ENCODE measurements around the gene C5AR2. TPM values are rescaled to one million over a fixed set of nuclear protein-coding genes. Genes with fewer than 3 reads are reported as not detected.
"Not testable (repeated sequence)": the region's sequence is repeated elsewhere in the genome, so short reads cannot be mapped to it uniquely, and the experiment has no call there.

The C5AR2 gene
- 0.07 TPM in 1 of 2 replicates, not detected in the other for total RNA-seq

GRCh38 chr19:47331931-47332547 is at the start of gene C5AR2:
Gene C5AR2, plus strand, starts transcription at chr19:47332175. Its CDS starts 8,625 bp downstream, at chr19:47340800.
- DNase-seq (ENCODE audit: low read depth, low spot score), result no peak

GRCh38 chr19:47283405-47284059 is 48.4 kb upstream of the C5AR2 start:
- no peak for DNase-seq (ENCODE audit: low read depth, low spot score)

- DNase-seq (ENCODE audit: low read depth, low spot score), result no peak
Measured at GRCh38 chr19:47284324-47284899, 47.6 kb upstream of the C5AR2 start.

- peak; percentile 33 for DNase-seq (ENCODE audit: low read depth, low spot score)
Measured at GRCh38 chr19:47296036-47296435, 35.9 kb upstream of the C5AR2 start.

- DNase-seq (ENCODE audit: low read depth, low spot score), result not testable (repeated sequence)
Measured at GRCh38 chr19:47300867-47301266, 31.1 kb upstream of the C5AR2 start.

- no peak for DNase-seq (ENCODE audit: low read depth, low spot score)
Measured at GRCh38 chr19:47302249-47302648, 29.7 kb upstream of the C5AR2 start.

- DNase-seq (ENCODE audit: low read depth, low spot score), result no peak
Measured at GRCh38 chr19:47303966-47304365, 28.0 kb upstream of the C5AR2 start.

GRCh38 chr19:47305309-47305751 is 26.6 kb upstream of the C5AR2 start:
- DNase-seq (ENCODE audit: low read depth, low spot score), result no peak

GRCh38 chr19:47306303-47306702 is 25.7 kb upstream of the C5AR2 start:
- DNase-seq (ENCODE audit: low read depth, low spot score), result no peak

- DNase-seq (ENCODE audit: low read depth, low spot score), result no peak
Measured at GRCh38 chr19:47309038-47309437, 22.9 kb upstream of the C5AR2 start.

- DNase-seq (ENCODE audit: low read depth, low spot score), result no peak
Measured at GRCh38 chr19:47309608-47310007, 22.4 kb upstream of the C5AR2 start, which contains the start of gene C5AR1. Gene C5AR1, plus strand, starts transcription at chr19:47309861. Its CDS starts 35 bp downstream, at chr19:47309896.

- no peak for DNase-seq (ENCODE audit: low read depth, low spot score)
Measured at GRCh38 chr19:47310323-47310722, 21.7 kb upstream of the C5AR2 start.

- no peak for DNase-seq (ENCODE audit: low read depth, low spot score)
Measured at GRCh38 chr19:47310819-47311218, 21.2 kb upstream of the C5AR2 start.

GRCh38 chr19:47312366-47313006 is 19.5 kb upstream of the C5AR2 start:
- no peak for DNase-seq (ENCODE audit: low read depth, low spot score)

GRCh38 chr19:47313754-47314295 is 18.1 kb upstream of the C5AR2 start:
- no peak for DNase-seq (ENCODE audit: low read depth, low spot score)

- DNase-seq (ENCODE audit: low read depth, low spot score), result no peak
Measured at GRCh38 chr19:47315125-47315821, 16.7 kb upstream of the C5AR2 start.

GRCh38 chr19:47316513-47316912 is 15.5 kb upstream of the C5AR2 start:
- no peak for DNase-seq (ENCODE audit: low read depth, low spot score)

- no peak for DNase-seq (ENCODE audit: low read depth, low spot score)
Measured at GRCh38 chr19:47319923-47320871, 11.8 kb upstream of the C5AR2 start.

GRCh38 chr19:47321630-47322029 is 10.3 kb upstream of the C5AR2 start:
- DNase-seq (ENCODE audit: low read depth, low spot score), result no peak

- DNase-seq (ENCODE audit: low read depth, low spot score), result no peak
Measured at GRCh38 chr19:47322058-47322457, 9.9 kb upstream of the C5AR2 start.

Measured in pulmonary artery endothelial cell (primary cell).